HFF-Myc (cell line): ENCODE results near the gene CSGALNACT2.

ENCODE experiments used
- DNase-seq: peaks from one replicate; pipeline ENCODE4 v3.0.0-alpha.2; 2011; ENCODE audit warnings: low read depth; ENCODE audit errors: extremely low read depth
- H3K4me3 ChIP-seq: replicated peaks from 2 replicates; pipeline ENCODE4 v1.5.1; 2011; ENCODE audit warnings: low read depth, mild to moderate bottlenecking, control low read depth, low read length
- CTCF ChIP-seq: IDR thresholded peaks from 2 replicates; pipeline ENCODE4 v1.5.1; 2012; ENCODE audit warnings: mild to moderate bottlenecking, low read depth, low read length, control low read depth; ENCODE audit errors: missing control alignments

Gene CSGALNACT2

GRCh38 chr10:43200538-43201390 is 62.5 kb downstream of the CSGALNACT2 start:
- no peak overlapping the region for H3K4me3 ChIP-seq
- no peak for TF ChIP-seq CTCF
- no peak for DNase-seq

GRCh38 chr10:43201545-43202131 is 63.4 kb downstream of the CSGALNACT2 start:
- no peak for TF ChIP-seq CTCF
- DNase-seq: no peak
- H3K4me3 ChIP-seq: no peak overlapping the region

- H3K4me3 ChIP-seq: peak overlapping the region; percentile 25
- peak; percentile 64 for TF ChIP-seq CTCF
- no peak for DNase-seq
Measured at GRCh38 chr10:43202224-43202656, 64.0 kb downstream of the CSGALNACT2 start.

GRCh38 chr10:43202657-43203447 is 64.6 kb downstream of the CSGALNACT2 start:
- peak overlapping the region; percentile 25; the same call in 1 of the 2 replicates for H3K4me3 ChIP-seq

GRCh38 chr10:43203448-43204041 is 65.3 kb downstream of the CSGALNACT2 start:
- no peak for DNase-seq
- no peak overlapping the region for H3K4me3 ChIP-seq
- no peak for TF ChIP-seq CTCF

More at GRCh38 chr10:43202657-43203447, 64.6 kb downstream of the CSGALNACT2 start:
- no peak for TF ChIP-seq CTCF
- no peak for DNase-seq

GRCh38 chr10:43204042-43204942 is 66.0 kb downstream of the CSGALNACT2 start:
- no peak overlapping the region for H3K4me3 ChIP-seq
- TF ChIP-seq CTCF: no peak
- DNase-seq: no peak
